K562 (cell line): ENCODE results near the gene DIPK2A. TPM values are rescaled to one million over a fixed set of nuclear protein-coding genes. Genes with fewer than 3 reads are reported as not detected.
A peak's percentile ranks its signal among the peaks of the same experiment; 100 is the strongest.

ENCODE experiments used
- ARID3A ChIP-seq: IDR thresholded peaks from 2 replicates; pipeline ENCODE4 v1.6.1; 2012; ENCODE audit warnings: low read depth, low read length, improper control_type of control experiment, borderline replicate concordance
- BCOR ChIP-seq: fragments of 450-650 bp; IDR thresholded peaks from 2 replicates; pipeline ENCODE4 v1.6.1; 2016
- CREB1 ChIP-seq, 2 experiments: sonication (generic) in 1 of 2; formaldehyde crosslinking in 1 of 2; IDR thresholded peaks; 2 replicates each; pipeline versions ENCODE4 v1.6.1 to v1.8.0; 2012 to 2022; ENCODE audit warnings: inconsistent platforms in 1 of 2, mild to moderate bottlenecking in 1 of 2, missing genetic modification reagents in 1 of 2, moderate library complexity in 1 of 2
- ESRRA ChIP-seq: fragments of 450-650 bp; IDR thresholded peaks from 2 replicates; pipeline ENCODE4 v1.6.1; 2014; ENCODE audit warnings: low read depth, mild to moderate bottlenecking, moderate library complexity, borderline replicate concordance
- FOXM1 ChIP-seq, 2 experiments: fragments of 450-650 bp in 1 of 2; sonication (generic) in 1 of 2; formaldehyde crosslinking in 1 of 2; IDR thresholded peaks; 2 replicates each; pipeline versions ENCODE4 v1.6.1 to v1.9.0; 2017 to 2022; ENCODE audit warnings: low read depth in 2 of 2, mild to moderate bottlenecking in 2 of 2, missing genetic modification reagents in 1 of 2, moderate library complexity in 1 of 2
- GATAD2A ChIP-seq: fragments of 450-650 bp; IDR thresholded peaks from 2 replicates; pipeline ENCODE4 v1.6.1; 2017
- HES1 ChIP-seq: fragments of 450-650 bp; IDR thresholded peaks from 2 replicates; pipeline ENCODE4 v1.6.1; 2016; ENCODE audit warnings: low read depth, mild to moderate bottlenecking, moderate library complexity
- KDM1A ChIP-seq, 2 experiments: fragments of 450-650 bp; IDR thresholded peaks; 2 replicates each; pipeline ENCODE4 v1.6.1; 2016; ENCODE audit warnings: mild to moderate bottlenecking in 2 of 2
- LEF1 ChIP-seq: fragments of 450-650 bp; IDR thresholded peaks from 2 replicates; pipeline ENCODE4 v1.6.1; 2016; ENCODE audit warnings: mild to moderate bottlenecking
- NEUROD1 ChIP-seq: fragments of 150-350 bp; IDR thresholded peaks from 2 replicates; pipeline ENCODE4 v1.6.1; 2014; ENCODE audit warnings: borderline replicate concordance, low read length, low read depth; ENCODE audit not compliant: partially characterized antibody
- NFE2 ChIP-seq: IDR thresholded peaks from 2 replicates; pipeline ENCODE4 v1.6.1; 2014; ENCODE audit warnings: antibody characterized with exemption, low read depth
- SMARCC2 ChIP-seq: fragments of 450-650 bp; IDR thresholded peaks from 2 replicates; pipeline ENCODE4 v1.6.1; 2017; ENCODE audit warnings: antibody characterized with exemption, moderate library complexity, mild to moderate bottlenecking, low read depth
- SOX6 ChIP-seq: fragments of 450-650 bp; IDR thresholded peaks from 2 replicates; pipeline ENCODE4 v1.6.1; 2014; ENCODE audit warnings: mild to moderate bottlenecking
- ZBTB33 ChIP-seq: sonication (generic); formaldehyde crosslinking; IDR thresholded peaks from 2 replicates; pipeline ENCODE4 v1.8.1; 2023; ENCODE audit warnings: mild to moderate bottlenecking, missing genetic modification reagents
- ZEB2 ChIP-seq: fragments of 450-650 bp; IDR thresholded peaks from 2 replicates; pipeline ENCODE4 v1.6.1; 2016
- ZNF740 ChIP-seq, 3 experiments: fragments of 200-800 bp in 1 of 3; sonication (Bioruptor generic) in 1 of 3; sonication (generic) in 1 of 3; formaldehyde crosslinking in 1 of 3; IDR thresholded peaks; 2 replicates each; pipeline versions ENCODE4 v1.6.1 to v1.8.0; 2016 to 2022; ENCODE audit warnings: mild to moderate bottlenecking in 2 of 3, missing compliant biosample characterization in 2 of 3, missing genetic modification characterization in 2 of 3, missing genetic modification reagents in 1 of 3
- polyA plus RNA-seq, 8 experiments: library from polyadenylated mRNA; depleted of rRNA in 4 of 8; stranded (reverse) in 5 of 8; unstranded in 3 of 8; fragments of >200 nt; fragmentation: Nextera tagmentation in 2 of 8; fragmentation: Illumina TruSeq in 1 of 8; extraction: Ambion mirVana in 2 of 8; extraction: Trizol in 1 of 8; gene quantifications; 2 replicates each; pipeline versions ENCODE4 v1.2.1 to v1.2.3, GENCODE V29; 2011 to 2014; ENCODE audit warnings: inconsistent platforms in 1 of 8, missing spikeins in 1 of 8
- total RNA-seq, 7 experiments: library from RNA; depleted of rRNA in 6 of 7; stranded (reverse); fragments of >200 nt in 6 of 7; fragmentation: Illumina TruSeq in 2 of 7; extraction: Trizol in 2 of 7; gene quantifications; 2 replicates each; pipeline versions ENCODE4 v1.2.1 to v1.2.3, GENCODE V29; 2011 to 2021; ENCODE audit warnings: low replicate concordance in 1 of 7
- TF ChIP-seq, protein P1 (sequence below): sonication (generic); formaldehyde crosslinking; IDR thresholded peaks from 2 replicates; pipeline ENCODE4 v1.8.0; 2022; ENCODE audit warnings: missing genetic modification reagents, mild to moderate bottlenecking, borderline replicate concordance
- TF ChIP-seq, protein P2 (sequence below), 2 experiments: fragments of 450-650 bp; IDR thresholded peaks; 2 replicates each; pipeline ENCODE4 v1.6.1; 2016
- TF ChIP-seq, protein P3 (sequence below): fragments of 450-650 bp; formaldehyde crosslinking; IDR thresholded peaks from 2 replicates; pipeline ENCODE4 v1.4.0; 2022; ENCODE audit warnings: mild to moderate bottlenecking, moderate library complexity

Gene DIPK2A
- total and polyA plus RNA-seq, 9 of the 15 experiments (the other 6 are each of a cell fraction or from before 2014, with no cell fraction given) = 3.3 to 15.7 (median 7.8) TPM

DNA sequence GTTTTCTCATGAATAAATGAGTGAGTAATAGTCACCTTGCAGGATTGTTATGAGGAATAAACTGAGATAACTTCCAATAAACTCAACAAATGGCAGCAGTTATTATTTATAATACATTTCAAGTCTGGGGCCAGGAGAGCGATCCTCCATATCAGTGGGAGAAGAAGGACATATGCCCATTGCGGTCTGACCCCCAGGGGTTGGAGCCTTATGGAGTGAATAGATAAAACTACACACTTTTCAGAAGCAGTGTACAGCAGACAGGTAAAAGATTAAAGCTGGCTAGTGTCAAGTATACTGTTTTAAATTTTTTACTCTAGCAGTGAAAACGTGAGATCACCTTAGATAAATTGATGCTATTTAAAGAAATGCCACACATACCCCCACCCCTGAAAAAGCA is 43.5 kb downstream of the DIPK2A start (continued):
- TF ChIP-seq LEF1 = 0 out of 2 replicates have a peak, but pooled peaks have one; percentile 46
- TF ChIP-seq BCOR = peak; percentile 66
- peak; percentile 78 for TF ChIP-seq SOX6
- peak; percentile 81; the same call in 1 of the 2 replicates for TF ChIP-seq FOXM1 (IDR thresholded peaks at IDR 0.05; ENCODE audit: low read depth)
- no peak for TF ChIP-seq FOXM1 (CRISPR knock-in tag; IDR thresholded peaks at IDR 0.05; ENCODE audit: low read depth)
- TF ChIP-seq, protein P1, sequence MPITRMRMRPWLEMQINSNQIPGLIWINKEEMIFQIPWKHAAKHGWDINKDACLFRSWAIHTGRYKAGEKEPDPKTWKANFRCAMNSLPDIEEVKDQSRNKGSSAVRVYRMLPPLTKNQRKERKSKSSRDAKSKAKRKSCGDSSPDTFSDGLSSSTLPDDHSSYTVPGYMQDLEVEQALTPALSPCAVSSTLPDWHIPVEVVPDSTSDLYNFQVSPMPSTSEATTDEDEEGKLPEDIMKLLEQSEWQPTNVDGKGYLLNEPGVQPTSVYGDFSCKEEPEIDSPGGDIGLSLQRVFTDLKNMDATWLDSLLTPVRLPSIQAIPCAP (CRISPR knock-in tag) = no peak
- peak; percentile 84 for TF ChIP-seq SMARCC2
- TF ChIP-seq ZBTB33 (CRISPR knock-in tag) = no peak
- TF ChIP-seq GATAD2A = no peak
- peak; percentile 53 for TF ChIP-seq NEUROD1
- TF ChIP-seq, protein P2, sequence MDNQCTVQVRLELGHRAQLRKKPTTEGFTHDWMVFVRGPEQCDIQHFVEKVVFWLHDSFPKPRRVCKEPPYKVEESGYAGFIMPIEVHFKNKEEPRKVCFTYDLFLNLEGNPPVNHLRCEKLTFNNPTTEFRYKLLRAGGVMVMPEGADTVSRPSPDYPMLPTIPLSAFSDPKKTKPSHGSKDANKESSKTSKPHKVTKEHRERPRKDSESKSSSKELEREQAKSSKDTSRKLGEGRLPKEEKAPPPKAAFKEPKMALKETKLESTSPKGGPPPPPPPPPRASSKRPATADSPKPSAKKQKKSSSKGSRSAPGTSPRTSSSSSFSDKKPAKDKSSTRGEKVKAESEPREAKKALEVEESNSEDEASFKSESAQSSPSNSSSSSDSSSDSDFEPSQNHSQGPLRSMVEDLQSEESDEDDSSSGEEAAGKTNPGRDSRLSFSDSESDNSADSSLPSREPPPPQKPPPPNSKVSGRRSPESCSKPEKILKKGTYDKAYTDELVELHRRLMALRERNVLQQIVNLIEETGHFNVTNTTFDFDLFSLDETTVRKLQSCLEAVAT (IDR thresholded peaks at IDR 0.05) = peak in 1 of 2 experiments; percentile 96; a peak in 2 of 4 replicates
- TF ChIP-seq, protein P3, sequence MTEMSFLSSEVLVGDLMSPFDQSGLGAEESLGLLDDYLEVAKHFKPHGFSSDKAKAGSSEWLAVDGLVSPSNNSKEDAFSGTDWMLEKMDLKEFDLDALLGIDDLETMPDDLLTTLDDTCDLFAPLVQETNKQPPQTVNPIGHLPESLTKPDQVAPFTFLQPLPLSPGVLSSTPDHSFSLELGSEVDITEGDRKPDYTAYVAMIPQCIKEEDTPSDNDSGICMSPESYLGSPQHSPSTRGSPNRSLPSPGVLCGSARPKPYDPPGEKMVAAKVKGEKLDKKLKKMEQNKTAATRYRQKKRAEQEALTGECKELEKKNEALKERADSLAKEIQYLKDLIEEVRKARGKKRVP (CRISPR knock-in tag) = 0 out of 2 replicates have a peak, but pooled peaks have one; percentile 22
- TF ChIP-seq HES1 = 0 out of 2 replicates have a peak, but pooled peaks have one; percentile 47
- no peak for TF ChIP-seq ZNF740 (CRISPR knock-in tag; IDR thresholded peaks at IDR 0.05)
- TF ChIP-seq ZNF740 (tag; IDR thresholded peaks at IDR 0.05) = no peak
- TF ChIP-seq ESRRA = peak; percentile 63; the same call in 1 of the 2 replicates
- 0 out of 2 replicates have a peak, but pooled peaks have one; percentile 28 for TF ChIP-seq NFE2
- TF ChIP-seq ARID3A = 0 out of 2 replicates have a peak, but pooled peaks have one; percentile 24
- TF ChIP-seq KDM1A (IDR thresholded peaks at IDR 0.05) = peak; percentile 79 to 82
- peak; percentile 61; the same call in 1 of the 2 replicates for TF ChIP-seq ZEB2
- peak; percentile 50; the same call in 1 of the 2 replicates for TF ChIP-seq CREB1 (IDR thresholded peaks at IDR 0.05)
- TF ChIP-seq CREB1 (CRISPR knock-in tag; IDR thresholded peaks at IDR 0.05) = no peak
